ENCODE measurements around the gene CSF3. TPM values are rescaled to one million over a fixed set of nuclear protein-coding genes. Genes with fewer than 3 reads are reported as not detected.

CSF3 gene
- total RNA-seq, 1 experiment from 2014 or later, result not detected

- H3T11ph ChIP-seq (ENCODE audit: low read length), result no peak overlapping the region
- no peaks in the 10 kb centered on the region for H3K9me3 Mint-ChIP-seq
- DNase-seq, result no peak
- H3K9ac ChIP-seq (ENCODE audit: extremely low read depth, insufficient read length, low read length), result no peak overlapping the region
- H3K36me3 Mint-ChIP-seq (ENCODE audit: insufficient read depth in 1 of 3, low read depth in 3 of 3), result no peaks in the 10 kb centered on the region; a peak in 1 of 7 replicates
- no peak overlapping the region for H3K56ac ChIP-seq (ENCODE audit: insufficient read length, low read depth, low read length)
- H4K8ac ChIP-seq (replicated peaks; ENCODE audit: insufficient read length, low read depth, low read length), result no peak overlapping the region
- no peak overlapping the region for H3K23ac ChIP-seq (ENCODE audit: insufficient read length, low read depth, low read length)
- no peak overlapping the region for H2BK5ac ChIP-seq (ENCODE audit: insufficient read length, low read length)
- H3K4ac ChIP-seq (ENCODE audit: low read depth, low read length), result no peak overlapping the region
- H2BK120ac ChIP-seq (ENCODE audit: low read depth, low read length, poor library complexity, severe bottlenecking), result no peak overlapping the region
- H4K5ac ChIP-seq (ENCODE audit: insufficient read length, low read depth, low read length), result no peak overlapping the region
- no CpG with 5 or more reads among the region's 9 CpGs for WGBS (ENCODE audit: extremely low coverage, insufficient read length, low lambda C conversion rate)
- peak overlapping the region; percentile 32 for H2BK20ac ChIP-seq (ENCODE audit: low read depth, low read length, poor library complexity, severe bottlenecking)
- H3K18ac ChIP-seq (ENCODE audit: insufficient read length, low read depth, low read length), result no peak overlapping the region
- H2BK15ac ChIP-seq (ENCODE audit: low read depth, low read length), result no peak overlapping the region
- H3K4me1 Mint-ChIP-seq, result no peaks in the 10 kb centered on the region
- H3K27ac ChIP-seq (ENCODE audit: insufficient read length, low read depth, low read length), result no peak overlapping the region
- H3K27me3 Mint-ChIP-seq (ENCODE audit: low read depth), result peaks cover 4% of the 10 kb centered on the region; the same call in 1 of the 2 replicates
- H3K4me3 Mint-ChIP-seq, result no peak overlapping the region
- H3K4me2 ChIP-seq (ENCODE audit: insufficient read depth, insufficient read length, low read length), result no peak overlapping the region
- no peaks in the 10 kb centered on the region for H3K79me1 ChIP-seq (ENCODE audit: insufficient read depth, low read depth, low read length, poor library complexity, severe bottlenecking)
- H3K23me2 ChIP-seq (ENCODE audit: insufficient read length, low read depth, low read length, poor library complexity, severe bottlenecking), result no peaks in the 10 kb centered on the region
- no peak overlapping the region for H3K14ac ChIP-seq (ENCODE audit: insufficient read depth, low read length)
- no peak overlapping the region for H3K27ac Mint-ChIP-seq
- TF ChIP-seq CTCF (conservative IDR thresholded peaks at IDR 0.05), result no peak
- no peaks in the 10 kb centered on the region for H3K9me3 ChIP-seq (ENCODE audit: control insufficient read depth, low read depth, low read length)
- H3K79me2 ChIP-seq (ENCODE audit: insufficient read depth, low read length), result no peaks in the 10 kb centered on the region
- H3K27me3 ChIP-seq (ENCODE audit: insufficient read depth, low read length), result no peaks in the 10 kb centered on the region
- no peak overlapping the region for H2BK12ac ChIP-seq (ENCODE audit: insufficient read length, low read depth, low read length)
- no peaks in the 10 kb centered on the region for H4K20me1 ChIP-seq (ENCODE audit: control insufficient read depth, insufficient read depth, insufficient read length)
- no peaks in the 10 kb centered on the region for H3K4me1 ChIP-seq (ENCODE audit: insufficient read depth, low read length)
- no peak overlapping the region for H4K91ac ChIP-seq (ENCODE audit: insufficient read length, low read depth, low read length)
- H2AFZ ChIP-seq (ENCODE audit: low read length), result no peak overlapping the region
- no peak overlapping the region for H2AK5ac ChIP-seq (ENCODE audit: insufficient read length, low read length)
These were observed 11.2 kb upstream of the CSF3 start for GRCh38 chr17:40004072-40004471.

Data from H9 (cell line).